Mesenchymal stem cell (in vitro differentiated cells and primary cell): ENCODE measurements around the gene GPSM1.

Experiments used
- DNase-seq: peaks from one replicate; pipeline ENCODE4 v3.0.0-alpha.2; 2013
- H2AFZ ChIP-seq: one replicate; pipeline ENCODE4 v1.6.1; 2013; ENCODE audit warnings: low read depth, mild to moderate bottlenecking, control low read depth, inconsistent platforms, low read length, moderate library complexity
- H2AK5ac ChIP-seq: 2 replicates; pipeline ENCODE4 v1.6.1; 2013; ENCODE audit warnings: low read length, moderate library complexity, mild to moderate bottlenecking, inconsistent platforms; ENCODE audit not compliant: severe bottlenecking
- H2BK120ac ChIP-seq: one replicate; pipeline ENCODE4 v1.6.1; 2013; ENCODE audit warnings: low read depth, mild to moderate bottlenecking, inconsistent platforms, low read length, moderate library complexity
- H2BK12ac ChIP-seq, 2 experiments: one replicate each; pipeline ENCODE4 v1.6.1; 2013; ENCODE audit warnings: inconsistent platforms in 2 of 2, low read length in 2 of 2, mild to moderate bottlenecking in 2 of 2, moderate library complexity in 2 of 2, control low read depth in 1 of 2
- H2BK15ac ChIP-seq: one replicate; pipeline ENCODE4 v1.6.1; 2013; ENCODE audit warnings: mild to moderate bottlenecking, low read depth, inconsistent platforms; ENCODE audit not compliant: poor library complexity, severe bottlenecking
- H2BK5ac ChIP-seq: 2 replicates; pipeline ENCODE4 v1.6.1; 2013; ENCODE audit warnings: low read depth, mild to moderate bottlenecking, low read length, control low read depth, inconsistent platforms; ENCODE audit not compliant: poor library complexity, severe bottlenecking
- H3K14ac ChIP-seq, 2 experiments: one replicate each; pipeline ENCODE4 v1.6.1; 2013; ENCODE audit warnings: inconsistent platforms in 2 of 2, low read length in 2 of 2, control low read depth in 1 of 2, mild to moderate bottlenecking in 1 of 2, moderate library complexity in 1 of 2
- H3K18ac ChIP-seq, 2 experiments: one replicate each; pipeline ENCODE4 v1.6.1; 2013; ENCODE audit warnings: inconsistent platforms in 2 of 2, low read length in 2 of 2, control low read depth in 1 of 2, low read depth in 1 of 2, mild to moderate bottlenecking in 1 of 2
- H3K23ac ChIP-seq, 2 experiments: one replicate each; pipeline ENCODE4 v1.6.1; 2013; ENCODE audit warnings: inconsistent platforms in 2 of 2, low read length in 2 of 2, mild to moderate bottlenecking in 2 of 2, moderate library complexity in 2 of 2, control low read depth in 1 of 2
- H3K27ac ChIP-seq: 2 replicates; pipeline ENCODE4 v1.5.1; 2013; ENCODE audit warnings: mild to moderate bottlenecking, moderate library complexity, low read length, control low read depth, inconsistent platforms; ENCODE audit not compliant: poor library complexity, severe bottlenecking
- H3K27me3 ChIP-seq, 2 experiments: 2 replicates each; pipeline versions ENCODE4 v1.6.1 to v1.7.0; 2013; ENCODE audit warnings: low read length in 2 of 2, mild to moderate bottlenecking in 2 of 2, moderate library complexity in 2 of 2, control low read depth in 1 of 2, inconsistent platforms in 1 of 2; ENCODE audit not compliant: control insufficient read depth in 1 of 2, insufficient read depth in 1 of 2
- H3K36me3 ChIP-seq, 2 experiments: 2 replicates each; pipeline versions ENCODE4 v1.6.1 to v1.7.0; 2013; ENCODE audit warnings: low read length in 2 of 2, control low read depth in 1 of 2, inconsistent platforms in 1 of 2, low read depth in 1 of 2, mild to moderate bottlenecking in 1 of 2; ENCODE audit not compliant: insufficient read depth in 2 of 2, control insufficient read depth in 1 of 2
- H3K4ac ChIP-seq, 2 experiments: one replicate each; pipeline ENCODE4 v1.6.1; 2013; ENCODE audit warnings: inconsistent platforms in 2 of 2, low read length in 2 of 2, mild to moderate bottlenecking in 2 of 2, moderate library complexity in 2 of 2, control low read depth in 1 of 2, low read depth in 1 of 2
- H3K4me1 ChIP-seq: 2 replicates; pipeline ENCODE4 v1.6.1; 2013; ENCODE audit warnings: low read depth, low read length, control low read depth; ENCODE audit not compliant: control insufficient read depth, insufficient read depth
- H3K4me2 ChIP-seq: 2 replicates; pipeline ENCODE4 v1.6.1; 2013; ENCODE audit warnings: low read length, mild to moderate bottlenecking, inconsistent platforms; ENCODE audit not compliant: poor library complexity, severe bottlenecking
- H3K4me3 ChIP-seq, 2 experiments: 2 replicates each; pipeline versions ENCODE4 v1.5.1 to v1.7.0; 2013; ENCODE audit warnings: low read length in 2 of 2, mild to moderate bottlenecking in 2 of 2, control low read depth in 1 of 2, low read depth in 1 of 2; ENCODE audit not compliant: insufficient read depth in 1 of 2
- H3K79me1 ChIP-seq: replicated peaks from 2 replicates; pipeline ENCODE4 v1.6.1; 2013; ENCODE audit warnings: mild to moderate bottlenecking, control low read depth, low read length, inconsistent platforms; ENCODE audit not compliant: poor library complexity, severe bottlenecking
- H3K9ac ChIP-seq: 2 replicates; pipeline ENCODE4 v1.7.0; 2013; ENCODE audit warnings: mild to moderate bottlenecking, low read length, moderate library complexity
- H3K9me3 ChIP-seq: 2 replicates; pipeline ENCODE4 v1.7.0; 2013; ENCODE audit warnings: mild to moderate bottlenecking, low read length; ENCODE audit not compliant: control insufficient read depth
- H4K8ac ChIP-seq: one replicate; pipeline ENCODE4 v1.6.1; 2013; ENCODE audit warnings: inconsistent platforms, mild to moderate bottlenecking, low read length, moderate library complexity
- H4K91ac ChIP-seq: one replicate; pipeline ENCODE4 v1.6.1; 2013; ENCODE audit warnings: mild to moderate bottlenecking, low read length, inconsistent platforms
- WGBS: methylation state at CpG from one replicate; pipeline ENCODE4 v1.1.7; 2013; ENCODE audit warnings: mixed read lengths; 5-methylcytosine and 5-hydroxymethylcytosine counted together

GPSM1 gene

DNA sequence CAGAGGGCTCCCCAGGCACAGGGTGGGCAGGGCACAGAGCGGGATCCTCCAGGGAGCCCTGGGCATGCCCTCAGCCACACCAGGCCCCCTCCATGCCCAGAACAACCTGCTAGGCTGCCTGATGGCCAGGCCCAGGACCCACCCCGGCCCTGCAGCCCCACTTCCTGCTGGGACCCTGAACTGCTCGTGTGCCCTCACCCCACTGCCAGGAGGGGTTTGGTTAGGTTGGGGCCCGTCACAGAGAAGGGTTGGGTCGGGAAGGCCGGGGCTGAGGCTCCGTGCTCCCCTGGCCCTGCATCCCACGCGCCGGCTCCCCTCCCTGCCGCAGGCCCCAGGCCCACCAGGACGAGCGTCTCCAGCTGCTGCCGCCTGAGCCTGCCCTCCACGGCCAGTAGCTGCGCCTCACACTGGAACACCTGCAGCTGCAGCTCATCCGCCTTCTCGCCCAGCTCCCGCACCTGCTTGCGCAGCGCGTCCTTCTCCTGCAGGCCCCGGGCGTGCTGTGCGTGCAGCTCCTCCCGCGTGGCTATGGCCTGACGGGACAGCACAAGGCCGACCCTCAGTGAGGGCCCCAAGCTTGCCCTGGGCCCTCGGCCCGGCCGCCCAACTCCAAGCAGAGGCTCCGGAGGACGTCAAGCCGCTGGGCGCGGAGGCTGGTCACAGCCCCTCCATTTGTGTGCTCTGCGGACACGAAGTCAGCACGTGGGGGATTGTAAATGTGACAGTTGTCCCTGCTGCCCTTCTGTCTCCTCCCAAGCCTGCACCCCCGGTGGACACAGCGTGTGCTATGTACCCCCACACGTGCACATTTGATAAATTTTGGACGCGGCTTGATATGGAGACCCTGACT is 40.2 kb downstream of the GPSM1 start:
- Histone ChIP-seq H3K27ac (no peak overlapping the region), H3K18ac (no peak overlapping the region), H3K36me3 (peaks cover 0 to 36% of the 10 kb centered on the region in 2 experiments), H3K4me2 (no peak overlapping the region), H2BK5ac (no peak overlapping the region), H4K91ac (no peak overlapping the region), H2BK120ac (no peak overlapping the region), H2BK12ac (no peak overlapping the region), H3K79me1 (peaks cover 7% of the 10 kb centered on the region), H3K4me3 (no peak overlapping the region), H3K14ac (no peak overlapping the region), H3K27me3 (no peaks in the 10 kb centered on the region), H3K4ac (peak overlapping the region in 1 of 2 experiments; percentile 36), H3K23ac (no peak overlapping the region), H3K9me3 (no peaks in the 10 kb centered on the region), H3K4me1 (peaks cover 43% of the 10 kb centered on the region), H2AK5ac (no peak overlapping the region), H2BK15ac (no peak overlapping the region), H2AFZ (no peak overlapping the region), H3K9ac (no peak overlapping the region), H4K8ac (no peak overlapping the region)
- DNase-seq: no peak
- WGBS: 93% methylated on average over 45 of the region's 45 CpGs

GRCh38 chr9:136368190-136368589 is 40.9 kb downstream of the GPSM1 start:
- Histone ChIP-seq H2BK5ac (no peak overlapping the region), H3K36me3 (peaks cover 0 to 35% of the 10 kb centered on the region in 2 experiments), H4K91ac (no peak overlapping the region), H3K23ac (no peak overlapping the region), H3K9ac (no peak overlapping the region), H3K27me3 (no peaks in the 10 kb centered on the region), H3K79me1 (peaks cover 7% of the 10 kb centered on the region), H3K4ac (no peak overlapping the region), H3K4me3 (no peak overlapping the region), H2BK12ac (no peak overlapping the region), H2AK5ac (no peak overlapping the region), H2AFZ (no peak overlapping the region), H3K14ac (peak overlapping the region in 1 of 2 experiments; percentile 18), H3K4me2 (no peak overlapping the region), H2BK15ac (no peak overlapping the region), H3K4me1 (peaks cover 46% of the 10 kb centered on the region), H3K9me3 (no peaks in the 10 kb centered on the region), H3K18ac (no peak overlapping the region), H3K27ac (no peak overlapping the region), H4K8ac (no peak overlapping the region), H2BK120ac (no peak overlapping the region)
- no peak for DNase-seq
- 90% methylated on average over 18 of the region's 18 CpGs for WGBS

- Histone ChIP-seq H3K4ac (no peak overlapping the region), H3K27ac (no peak overlapping the region), H3K79me1 (peaks cover 2% of the 10 kb centered on the region), H2AFZ (no peak overlapping the region), H4K8ac (no peak overlapping the region), H3K4me1 (peaks cover 43% of the 10 kb centered on the region), H3K4me2 (no peak overlapping the region), H2BK15ac (no peak overlapping the region), H4K91ac (no peak overlapping the region), H3K14ac (no peak overlapping the region), H3K36me3 (peaks cover 3 to 36% of the 10 kb centered on the region in 2 experiments), H3K27me3 (no peaks in the 10 kb centered on the region), H3K9ac (no peak overlapping the region), H2AK5ac (no peak overlapping the region), H3K18ac (no peak overlapping the region), H3K9me3 (no peaks in the 10 kb centered on the region), H3K23ac (no peak overlapping the region), H2BK120ac (no peak overlapping the region), H2BK12ac (no peak overlapping the region), H2BK5ac (no peak overlapping the region), H3K4me3 (no peak overlapping the region)
- no peak for DNase-seq
- 100% methylated on average over 19 of the region's 19 CpGs for WGBS
Measured at GRCh38 chr9:136370037-136370436, 42.7 kb downstream of the GPSM1 start.

- Histone ChIP-seq H2BK5ac (no peak overlapping the region), H3K27ac (no peak overlapping the region), H4K8ac (no peak overlapping the region), H3K4me3 (no peak overlapping the region), H2AFZ (no peak overlapping the region), H3K4me2 (no peak overlapping the region), H3K23ac (no peak overlapping the region), H2BK12ac (no peak overlapping the region), H3K36me3 (peaks cover 12 to 38% of the 10 kb centered on the region in 2 experiments), H3K4me1 (peaks cover 38% of the 10 kb centered on the region), H3K14ac (no peak overlapping the region), H2BK15ac (no peak overlapping the region), H2AK5ac (no peak overlapping the region), H3K79me1 (no peaks in the 10 kb centered on the region), H3K18ac (no peak overlapping the region), H3K9me3 (no peaks in the 10 kb centered on the region), H4K91ac (peak overlapping the region; percentile 34), H3K4ac (no peak overlapping the region), H2BK120ac (no peak overlapping the region), H3K27me3 (no peaks in the 10 kb centered on the region), H3K9ac (no peak overlapping the region)
- 96% methylated on average over 54 of the region's 54 CpGs for WGBS
- DNase-seq: no peak
Measured at GRCh38 chr9:136370687-136371532, 43.6 kb downstream of the GPSM1 start.
